SK-N-DZ (cell line): ENCODE results near the gene DERL3.

ENCODE experiments used
- DNase-seq: peaks from one replicate; pipeline ENCODE4 v3.0.0-alpha.2; 2015; ENCODE audit warnings: low spot score

Gene DERL3

DNA sequence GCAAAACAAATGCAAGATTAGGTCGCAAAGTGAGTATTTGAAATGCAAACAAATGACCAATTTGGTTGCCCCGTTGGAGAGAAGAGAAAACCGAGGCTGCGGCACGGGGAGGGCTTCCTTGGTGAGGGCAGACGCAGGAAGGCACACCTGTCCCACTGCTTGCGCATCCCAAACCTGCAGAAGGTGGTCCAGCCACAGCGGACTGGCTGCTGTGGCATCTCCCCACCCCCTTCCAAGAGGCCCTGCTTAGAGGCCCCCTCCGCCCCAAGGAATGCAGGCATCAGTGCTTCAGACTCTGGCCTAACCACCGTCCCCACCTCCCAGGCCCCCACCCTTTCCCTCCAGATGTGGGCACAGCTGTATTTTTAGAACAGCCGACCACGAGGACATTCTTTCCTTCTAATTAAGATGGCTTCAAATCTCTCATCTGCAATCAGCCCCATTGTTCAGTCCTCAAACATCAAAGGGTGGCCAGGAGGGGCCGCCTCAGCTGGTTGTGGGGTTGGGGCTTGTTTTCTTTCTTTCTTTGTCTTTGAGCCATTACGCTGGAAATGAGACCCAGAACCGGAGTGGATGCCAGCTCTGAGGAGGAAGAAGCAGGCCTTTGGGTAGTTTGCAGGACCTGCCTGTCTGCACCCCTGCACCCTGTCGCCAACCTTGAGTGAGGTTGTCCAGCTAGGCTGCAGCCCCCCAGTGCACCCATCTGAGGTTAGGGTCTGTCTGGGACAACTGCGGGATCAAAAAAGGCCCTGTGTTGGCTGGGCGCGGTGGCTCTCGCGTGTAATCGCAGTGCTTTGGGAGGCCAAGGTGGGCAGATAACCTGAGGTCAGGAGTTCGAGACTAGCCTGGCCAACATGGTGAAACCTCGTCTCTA is 9.4 kb upstream of the DERL3 start:
- no peak for DNase-seq

DNA sequence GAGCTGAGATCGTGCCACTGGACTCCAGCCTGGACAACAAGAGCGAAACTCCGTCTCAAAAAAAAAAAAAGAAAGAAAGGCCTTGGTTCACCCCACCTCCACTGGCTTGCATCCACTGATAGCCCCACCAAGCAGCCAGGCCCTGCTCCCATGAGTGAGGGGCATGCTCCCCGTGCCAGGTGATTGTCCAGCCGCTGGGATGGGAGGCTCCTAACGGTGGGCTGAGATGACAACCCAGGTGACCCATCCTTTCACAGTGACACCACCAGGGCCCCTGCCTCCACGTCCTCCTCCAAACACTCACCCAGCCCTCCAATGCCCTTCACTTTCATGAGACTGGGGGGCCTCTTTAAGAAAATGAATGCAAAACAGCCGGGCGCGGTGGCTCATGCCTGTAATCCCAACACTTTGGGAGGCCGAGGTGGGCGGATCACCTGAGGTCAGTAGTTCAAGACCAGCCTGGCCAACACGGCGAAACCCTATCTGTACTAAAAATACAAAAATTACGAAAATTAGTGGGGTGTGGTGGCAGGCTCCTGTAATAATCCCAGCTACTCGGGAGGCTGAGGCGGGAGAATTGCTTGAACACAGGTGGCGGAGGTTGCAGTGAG is 8.6 kb upstream of the DERL3 start:
- DNase-seq: no peak

- no peak for DNase-seq
Observed at GRCh38 chr22:23846081-23846469, 7.3 kb upstream of the DERL3 start.

GRCh38 chr22:23845265-23846080 is 6.7 kb upstream of the DERL3 start:
- DNase-seq: peak; percentile 38

GRCh38 chr22:23844739-23845202 is 6.0 kb upstream of the DERL3 start:
- peak; percentile 47 for DNase-seq

- no peak for DNase-seq
Observed at GRCh38 chr22:23842599-23842998, 3.8 kb upstream of the DERL3 start.

- DNase-seq: peak; percentile 43
Observed at GRCh38 chr22:23841736-23842445, 3.1 kb upstream of the DERL3 start.

GRCh38 chr22:23841292-23841691 is 2.5 kb upstream of the DERL3 start:
- DNase-seq: no peak

GRCh38 chr22:23840026-23840425 is 1.2 kb upstream of the DERL3 start:
- no peak for DNase-seq

DNA sequence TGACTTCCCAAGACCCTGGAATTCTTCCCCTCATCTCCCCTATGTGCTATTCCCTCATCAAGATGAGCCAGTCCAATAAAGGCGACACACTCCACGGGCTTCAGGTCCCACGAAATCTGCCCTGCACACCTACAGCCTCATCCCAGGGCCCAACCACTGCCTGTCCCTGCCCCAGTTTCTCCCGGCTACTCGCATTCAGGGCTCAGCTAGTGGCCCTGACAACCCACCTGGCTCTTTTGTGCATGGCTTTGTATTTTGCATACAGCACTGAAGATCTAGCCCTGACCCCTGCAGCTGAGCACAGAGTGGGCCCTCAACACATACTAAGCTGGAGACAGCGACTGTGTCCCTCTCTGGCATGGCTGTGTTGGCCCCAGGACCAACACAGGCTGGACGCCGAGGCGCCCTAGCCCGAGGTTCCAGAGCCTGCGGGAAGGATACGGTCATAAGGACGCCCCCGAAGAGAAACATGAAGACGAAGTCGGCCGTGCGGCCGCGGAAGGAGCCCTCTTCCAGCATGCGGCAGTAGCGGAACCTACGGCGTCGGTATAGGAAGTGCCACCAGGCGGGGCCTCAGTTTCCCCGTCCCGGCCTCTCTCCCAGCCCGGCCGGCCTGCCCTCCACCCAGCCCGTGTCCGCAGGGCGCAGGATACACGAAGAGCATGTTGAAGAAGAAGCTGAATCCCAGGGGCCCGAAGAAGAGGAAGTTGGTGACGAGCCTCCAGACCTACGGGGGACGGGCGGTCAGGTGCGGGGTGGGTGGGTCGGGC is 710 bp downstream of the DERL3 start:
- no peak for DNase-seq

DNA sequence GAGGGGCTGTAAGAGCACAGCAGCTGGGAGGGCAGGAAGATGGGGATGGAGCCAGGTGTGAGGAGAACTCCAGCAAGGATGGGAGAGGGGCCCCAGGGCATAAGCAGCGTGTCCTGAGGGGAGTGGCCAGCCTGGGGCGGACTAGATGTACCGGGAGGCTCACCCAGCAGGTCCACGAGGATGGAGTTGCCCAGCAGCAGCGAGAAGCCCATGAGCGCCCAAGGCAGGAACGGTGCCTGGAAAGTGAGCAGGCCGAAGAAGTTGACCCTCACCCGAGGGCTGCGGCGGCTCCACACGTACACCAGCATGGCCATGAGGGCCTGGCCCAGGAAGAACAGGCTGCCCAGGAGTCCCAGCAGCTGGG is 1.3 kb downstream of the DERL3 start:
- no peak for DNase-seq

GRCh38 chr22:23836692-23837495 is 1.9 kb downstream of the DERL3 start:
- DNase-seq: no peak

DNA sequence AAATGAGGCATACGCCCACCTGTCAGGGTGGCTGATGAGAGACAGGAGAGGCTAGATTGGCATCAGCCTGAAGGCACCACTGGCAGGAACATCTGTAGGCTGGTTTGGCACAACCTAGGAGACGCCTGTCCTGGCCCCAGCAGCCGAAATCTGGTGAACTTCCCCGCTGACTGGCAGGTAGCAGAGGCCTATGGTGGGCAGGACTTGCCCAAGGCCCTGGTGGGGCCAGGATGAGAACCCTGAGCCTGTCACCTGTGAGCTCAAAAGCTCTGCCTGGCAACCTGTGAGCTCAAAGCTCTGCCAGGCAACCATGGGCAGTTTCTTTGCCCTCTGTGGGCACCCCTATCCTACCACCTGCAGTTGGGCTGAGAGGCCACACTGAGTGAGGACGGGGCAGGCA is 2.5 kb downstream of the DERL3 start:
- no peak for DNase-seq

DNA sequence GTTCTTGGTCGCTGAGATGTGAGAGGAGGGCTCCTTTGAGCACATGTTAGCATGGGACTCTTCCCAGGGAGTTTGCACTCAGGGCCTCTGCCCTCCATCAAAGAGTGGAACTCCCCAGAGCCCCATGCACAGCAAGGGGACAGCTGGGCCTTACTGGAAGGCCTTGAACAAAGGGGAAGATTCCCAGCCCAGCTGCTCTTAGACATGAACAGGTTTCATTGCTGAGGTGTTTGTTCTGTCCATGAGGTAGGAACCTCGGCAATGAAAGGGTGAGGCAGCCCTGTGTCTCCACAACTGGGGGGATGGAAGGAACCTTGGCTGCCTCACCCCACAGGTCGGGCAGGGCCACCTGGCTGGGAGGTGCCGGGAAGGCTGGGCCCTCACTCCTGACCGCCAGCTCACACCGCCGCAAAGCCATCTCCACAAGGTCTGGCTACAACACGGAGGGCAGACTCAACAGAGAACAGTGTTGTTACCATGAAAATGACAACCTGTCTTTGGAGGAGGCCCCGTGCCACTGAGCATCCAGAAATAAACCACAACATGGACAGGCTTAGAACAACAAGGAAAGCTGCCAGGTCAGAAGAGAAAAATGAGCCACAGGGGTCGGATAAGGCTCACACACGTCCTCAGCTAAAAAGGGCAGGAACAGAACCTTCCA is 3.2 kb downstream of the DERL3 start:
- DNase-seq: no peak

DNA sequence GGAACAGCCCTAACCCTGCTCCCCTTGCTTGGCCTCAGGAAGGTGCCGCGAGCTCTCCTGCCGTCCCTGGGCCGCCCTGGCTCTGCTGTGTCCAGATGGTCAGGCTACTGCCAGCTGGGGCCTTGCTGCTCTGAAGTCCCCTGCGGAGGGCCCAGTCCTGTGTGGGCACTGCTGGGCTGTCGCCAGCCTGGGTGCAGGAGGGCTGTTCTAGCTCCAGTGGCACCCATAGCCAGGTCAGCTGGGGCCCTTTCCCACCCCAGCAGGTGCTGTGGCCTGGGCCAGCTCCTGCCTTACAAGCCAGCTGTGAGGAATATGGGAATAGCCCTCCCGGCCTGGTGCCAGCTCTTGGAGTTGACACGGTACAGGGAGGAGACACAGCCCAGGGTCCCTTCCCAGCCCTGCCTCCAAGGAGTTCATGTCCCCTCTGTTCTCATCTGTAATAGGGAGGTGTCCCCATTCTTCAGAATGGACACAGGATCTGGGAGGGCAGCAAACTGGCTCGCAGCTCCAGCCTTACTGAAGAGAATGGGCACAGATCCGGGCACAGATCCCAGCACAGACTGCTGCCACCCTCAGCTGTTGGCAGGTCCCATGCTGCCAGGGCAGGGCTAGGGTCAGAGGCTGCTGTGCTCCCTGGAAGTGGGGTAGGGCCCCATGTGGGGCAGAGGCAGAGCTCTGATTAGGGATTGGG is 3.9 kb downstream of the DERL3 start:
- DNase-seq: no peak

GRCh38 chr22:23834406-23834792 is 4.4 kb downstream of the DERL3 start:
- DNase-seq: no peak

DNA sequence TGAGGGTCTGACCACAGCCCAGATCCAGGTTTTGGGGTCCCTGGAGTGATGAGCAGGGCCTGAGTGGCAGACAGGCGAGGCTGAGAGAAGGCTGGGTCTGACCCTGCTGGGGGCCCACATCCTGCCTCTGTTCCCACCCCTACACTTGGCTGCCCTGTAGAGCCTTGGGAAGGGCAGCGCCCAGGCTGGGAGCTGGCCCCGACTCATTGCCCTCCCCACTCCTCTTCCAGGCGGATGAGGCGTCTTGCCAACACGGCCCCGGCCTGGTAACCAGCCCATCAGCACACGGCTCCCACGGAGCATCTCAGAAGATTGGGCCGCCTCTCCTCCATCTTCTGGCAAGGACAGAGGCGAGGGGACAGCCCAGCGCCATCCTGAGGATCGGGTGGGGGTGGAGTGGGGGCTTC is 4.9 kb downstream of the DERL3 start:
- no peak for DNase-seq

DNA sequence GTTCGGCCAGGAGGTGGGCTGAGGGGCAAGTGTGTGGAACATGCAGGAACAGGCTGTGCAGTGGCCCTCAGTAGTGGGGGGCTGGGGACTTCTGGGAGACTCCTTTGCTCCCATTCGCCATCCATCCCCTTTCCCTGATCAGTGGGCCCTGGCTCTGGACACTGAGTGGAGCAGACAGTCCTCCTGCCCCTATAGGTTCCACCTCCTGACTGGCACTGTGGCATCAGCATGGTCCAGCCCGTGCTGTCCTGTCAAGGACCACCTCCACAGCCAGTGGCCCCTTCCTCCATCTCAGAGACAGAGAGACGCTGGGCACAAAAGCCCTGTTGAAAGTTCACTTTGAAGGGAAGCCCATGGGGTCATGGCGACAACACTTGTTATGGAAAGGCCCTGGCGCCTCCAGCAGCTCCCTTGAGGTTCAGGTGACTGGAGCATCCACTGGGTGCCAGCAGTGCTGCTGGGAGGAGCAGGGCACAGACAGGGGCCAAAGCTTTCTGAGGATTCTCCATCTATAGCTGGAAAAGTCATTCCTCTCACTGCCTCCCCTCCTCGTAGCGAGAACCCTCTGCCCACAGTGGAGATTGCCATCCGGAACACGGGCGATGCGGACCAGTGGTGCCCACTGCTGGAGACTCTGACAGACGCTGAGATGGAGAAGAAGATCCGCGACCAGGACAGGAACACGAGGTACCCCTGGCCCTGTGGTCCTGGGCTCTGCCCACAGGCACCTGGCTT is 5.6 kb downstream of the DERL3 start:
- DNase-seq: no peak
